GM21423 (cell line): Measurements from ENCODE around the gene LRRC46.

Experiments used
- ATAC-seq: cut with Tn5 transposase; IDR thresholded peaks from one replicate; pipeline ENCODE4 v1.9.1; 2021; ENCODE audit warnings: mild to moderate bottlenecking, moderate library complexity; ENCODE audit not compliant: unreplicated experiment

The LRRC46 gene

GRCh38 chr17:47850692-47851573, 19.5 kb downstream of the LRRC46 start, which contains the start of gene SP6:
Gene SP6, minus strand, starts transcription at chr17:47851163. Its CDS starts 2,734 bp downstream, at chr17:47848429.
- ATAC-seq: no peak

DNA sequence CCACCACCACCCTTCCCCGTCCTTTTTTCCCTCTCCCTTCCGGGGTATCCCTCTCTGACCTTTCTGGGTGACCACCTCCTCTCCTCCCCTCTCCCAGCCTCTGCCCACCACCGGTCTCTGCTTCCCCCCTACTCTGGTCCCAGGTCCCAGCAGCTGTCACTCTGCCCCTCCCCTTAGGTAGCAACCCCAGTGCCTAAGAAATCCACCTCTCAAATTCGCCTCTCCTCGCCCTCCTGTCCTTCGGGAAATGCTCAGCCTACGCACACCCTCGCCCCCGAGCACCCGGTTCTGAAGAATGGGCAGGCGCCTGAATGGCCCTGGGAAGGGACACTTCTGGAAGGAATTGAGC, 20.3 kb downstream of the LRRC46 start:
- ATAC-seq: no peak

GRCh38 chr17:47852113-47852949, 20.9 kb downstream of the LRRC46 start:
- ATAC-seq: no peak

- no peak for ATAC-seq
These were observed 22.1 kb downstream of the LRRC46 start for GRCh38 chr17:47853616-47854015.

DNA sequence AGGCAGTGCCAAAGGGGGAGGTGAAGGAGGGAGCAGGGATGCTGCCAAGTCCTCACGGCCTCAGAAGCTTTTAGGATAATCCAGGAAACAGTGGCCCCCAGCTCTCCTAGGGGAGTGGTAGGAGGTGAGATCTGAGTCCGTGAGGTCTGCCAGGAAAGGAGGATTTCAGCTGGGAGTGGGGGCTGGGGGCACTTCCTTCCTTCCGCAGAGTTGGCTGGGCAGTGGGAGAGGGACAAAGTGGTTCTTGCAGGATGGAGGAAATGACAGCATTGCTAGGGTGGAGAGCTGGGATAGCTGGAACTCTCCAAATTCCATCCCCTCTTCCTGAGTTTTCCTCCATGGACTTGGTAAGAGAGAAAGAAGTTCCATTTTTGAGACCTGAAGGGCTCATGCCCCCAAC, 24.3 kb downstream of the LRRC46 start:
- no peak for ATAC-seq

- ATAC-seq: no peak
These were observed 25.4 kb downstream of the LRRC46 start for GRCh38 chr17:47856830-47857229.

GRCh38 chr17:47857551-47858455, 26.3 kb downstream of the LRRC46 start:
- no peak for ATAC-seq

DNA sequence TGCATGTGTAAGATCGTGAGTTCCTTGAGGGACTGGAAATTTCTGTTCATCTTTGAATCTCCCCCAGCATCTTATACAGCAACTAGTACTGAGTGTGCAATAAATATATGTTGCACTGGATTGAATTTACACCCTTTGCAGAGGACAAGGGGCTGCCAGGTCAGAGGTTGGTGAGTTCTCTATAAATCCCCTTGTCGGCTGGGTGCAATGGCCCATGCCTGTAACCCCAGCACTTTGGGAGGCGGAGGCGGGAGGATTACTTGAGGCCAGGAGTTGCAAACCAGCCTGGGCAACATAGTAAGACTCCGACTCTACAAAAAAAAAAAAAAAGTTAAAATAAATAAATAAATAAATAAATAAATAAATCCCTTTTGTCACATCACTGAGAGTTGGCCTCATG, 28.9 kb downstream of the LRRC46 start:
- ATAC-seq: no peak

DNA sequence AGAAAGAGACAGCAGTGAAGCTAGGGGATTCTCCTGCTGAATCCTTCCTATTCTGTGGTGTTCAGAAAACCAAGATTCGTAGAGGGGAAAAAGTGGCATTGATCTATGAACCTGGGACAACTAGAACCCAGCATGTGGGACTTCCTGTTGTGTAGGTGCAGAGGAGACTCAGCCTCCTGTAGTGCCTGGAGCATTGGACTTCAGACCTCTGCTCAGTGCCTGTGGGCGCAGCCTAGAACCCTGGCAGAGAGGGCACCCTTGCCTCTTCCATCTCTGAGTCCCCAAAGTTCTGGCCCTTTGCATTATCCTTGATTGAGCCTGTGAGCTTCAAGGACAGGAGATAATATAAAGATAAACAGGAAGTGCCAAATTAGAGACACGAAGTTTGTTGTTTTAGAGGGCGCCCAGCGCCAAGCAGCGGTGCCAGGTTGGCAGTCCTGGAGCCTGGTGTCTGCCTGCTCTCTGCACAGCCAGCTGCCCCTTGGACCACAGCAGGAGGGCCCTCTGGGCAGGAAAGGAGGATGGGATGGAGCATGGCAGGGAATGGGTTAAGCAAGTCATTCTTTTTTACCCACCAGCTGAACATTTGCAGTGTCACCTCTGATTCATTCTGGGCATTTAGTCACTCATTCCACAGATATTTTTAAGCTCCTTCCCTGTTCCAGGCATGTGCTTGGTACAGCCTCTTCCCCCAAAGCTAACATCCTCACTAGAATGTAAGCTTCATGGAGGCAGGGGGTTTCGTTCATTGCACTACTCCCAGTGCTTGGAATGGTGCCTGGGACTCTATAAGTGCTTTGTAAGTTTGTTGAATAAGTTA, 31.4 kb downstream of the LRRC46 start:
- no peak for ATAC-seq

GRCh38 chr17:47864791-47865216, 33.3 kb downstream of the LRRC46 start:
- no peak for ATAC-seq

GRCh38 chr17:47866941-47867340, 35.5 kb downstream of the LRRC46 start:
- no peak for ATAC-seq

- no peak for ATAC-seq
These were observed 36.5 kb downstream of the LRRC46 start for GRCh38 chr17:47867813-47868533.

GRCh38 chr17:47869114-47869513, 37.6 kb downstream of the LRRC46 start:
- ATAC-seq: no peak

DNA sequence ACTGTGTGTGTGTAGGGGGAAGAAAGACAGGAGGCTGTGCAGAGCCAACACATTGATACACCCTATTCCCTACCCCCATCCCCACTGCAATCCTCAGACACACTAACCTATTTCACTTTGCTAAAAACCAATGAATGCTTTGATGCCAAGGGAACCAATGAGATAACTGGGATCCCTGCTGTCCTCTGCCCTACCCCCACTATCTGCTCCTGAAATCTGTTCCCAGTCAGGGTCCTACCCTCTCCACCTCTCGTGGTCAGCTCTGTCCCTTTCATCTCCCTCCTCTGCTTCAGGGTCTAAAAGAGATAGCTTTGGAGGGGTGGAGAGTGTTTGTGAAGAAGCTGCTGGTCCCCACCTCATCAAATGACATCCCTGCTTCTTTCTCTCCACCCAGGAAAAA, 38.6 kb downstream of the LRRC46 start:
- ATAC-seq: no peak

DNA sequence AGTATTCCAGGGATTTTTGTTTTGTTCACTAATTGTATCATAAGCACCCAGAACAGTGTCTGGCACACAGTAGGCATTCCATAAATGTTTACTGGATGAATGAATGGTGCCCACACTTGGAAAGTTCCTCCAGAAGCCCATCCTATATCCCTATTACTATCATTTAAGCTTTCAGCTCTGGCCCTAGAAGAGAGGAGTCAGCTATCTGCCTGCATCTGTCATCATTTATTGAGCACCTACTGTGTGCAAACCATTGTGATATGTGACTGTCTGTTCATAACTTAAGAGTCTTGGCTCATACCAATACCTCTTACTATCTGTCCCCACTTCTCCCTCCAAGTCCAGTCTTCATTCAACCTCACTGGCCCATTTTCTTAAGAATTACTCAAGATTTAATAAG, 39.6 kb downstream of the LRRC46 start:
- no peak for ATAC-seq

DNA sequence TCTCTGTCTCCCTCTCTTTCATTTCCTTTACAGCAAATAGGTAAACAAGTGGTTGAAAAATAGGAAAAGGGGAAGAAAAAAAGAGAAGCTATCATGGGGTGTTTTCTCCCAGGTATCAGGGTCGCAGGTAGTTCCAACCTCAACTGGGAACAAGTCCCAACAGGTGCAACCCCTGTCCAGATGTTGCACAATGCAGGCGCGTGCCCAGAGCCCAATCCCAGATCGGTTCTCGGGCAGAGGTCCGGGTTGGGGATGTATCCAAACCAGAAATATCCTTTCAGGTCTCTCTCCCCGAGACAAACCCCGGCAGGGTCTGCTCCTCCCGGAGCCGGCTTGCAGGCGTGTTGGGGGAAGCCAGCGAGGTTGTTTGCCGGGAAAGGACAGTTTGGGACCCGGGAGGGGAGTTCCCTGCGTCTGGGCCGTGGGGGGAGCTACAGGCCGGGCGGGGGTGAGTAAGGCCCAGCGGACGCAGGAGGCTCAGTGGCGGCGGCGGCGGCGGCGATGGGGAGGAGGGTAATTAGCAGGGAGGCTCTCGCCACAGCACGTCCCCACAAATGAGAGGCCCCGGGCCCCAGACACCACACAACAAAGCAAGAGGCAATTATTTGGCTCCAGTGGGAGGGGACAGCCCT, 40.7 kb downstream of the LRRC46 start:
- ATAC-seq: no peak

DNA sequence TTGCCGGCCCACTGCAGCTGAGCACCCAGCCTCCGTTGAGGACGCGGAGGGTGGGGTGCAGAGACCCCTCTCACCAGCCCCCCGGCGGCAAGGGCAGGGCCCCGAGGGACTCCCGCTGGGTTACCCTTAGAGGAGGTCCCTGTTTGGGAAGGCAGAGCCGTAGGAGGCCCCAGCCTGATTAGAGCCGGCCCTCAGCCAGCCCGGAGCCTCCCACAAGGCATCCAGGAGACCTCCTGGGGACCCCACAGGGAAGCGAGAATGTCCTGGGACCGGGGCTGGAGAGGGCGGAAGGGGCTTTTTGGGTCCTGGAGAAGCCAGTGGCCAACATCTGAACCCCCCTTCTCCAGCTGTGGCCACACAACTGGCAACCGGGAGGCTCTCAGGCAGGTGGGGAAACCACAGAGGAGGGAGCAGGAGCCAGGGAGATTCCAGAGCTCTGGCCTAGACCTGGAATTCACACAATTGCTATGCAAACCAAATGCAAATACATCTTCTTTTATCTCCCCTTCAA, 41.2 kb downstream of the LRRC46 start:
- ATAC-seq: no peak

DNA sequence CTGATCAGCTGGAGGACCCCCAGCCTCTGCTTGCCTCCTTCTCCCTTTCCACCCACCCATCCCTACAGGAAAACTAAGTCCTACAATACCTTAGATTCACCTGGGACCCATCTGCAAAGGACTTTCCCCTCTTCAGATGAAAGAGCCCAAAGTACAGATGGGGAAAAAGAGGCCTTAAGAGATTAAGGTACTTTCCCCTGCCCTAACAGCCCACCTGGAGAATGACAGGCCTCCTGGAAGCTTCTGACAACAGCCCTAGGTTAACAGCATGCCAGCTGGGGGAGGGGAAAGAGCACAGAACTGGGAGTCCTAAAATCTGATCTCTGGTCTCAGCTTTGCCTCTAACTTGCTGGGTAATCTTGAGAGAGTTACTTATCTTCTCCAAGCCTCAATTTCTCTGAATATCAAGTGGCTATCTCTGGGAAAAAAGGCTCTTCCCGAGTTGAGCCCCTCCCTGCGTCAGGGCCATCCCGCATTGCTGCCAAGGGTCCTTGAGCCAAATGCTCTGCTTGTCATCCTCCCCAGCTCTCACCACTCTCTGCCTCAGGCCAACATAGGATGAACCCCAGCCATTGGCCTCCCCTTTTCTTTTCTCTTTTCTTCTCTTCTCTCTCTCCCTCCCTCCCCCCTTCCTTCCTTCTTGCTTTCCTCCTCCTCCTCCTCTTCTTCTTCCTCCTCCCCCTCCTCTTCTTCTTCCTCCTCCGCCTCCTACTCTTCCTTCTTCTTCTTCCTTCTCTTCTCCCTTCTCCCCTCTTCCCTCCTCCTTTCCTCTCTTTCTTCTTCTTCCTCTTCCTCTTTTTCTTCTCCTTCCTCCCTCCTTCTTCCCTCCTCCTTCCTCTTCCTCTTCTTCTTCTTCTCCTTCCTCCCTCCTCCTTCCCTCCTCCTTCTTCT, 42.0 kb downstream of the LRRC46 start:
- no peak for ATAC-seq
